ENCODE measurements around the gene GRIK4. TPM values are rescaled to one million over a fixed set of nuclear protein-coding genes. Genes with fewer than 3 reads are reported as not detected.

GRIK4 gene
- total and polyA plus RNA-seq, 2 experiments from 2014 or later: 0.28 to 0.45 TPM

- no peak for DNase-seq (ENCODE audit: low read depth in 1 of 2, low spot score in 1 of 2)
Observed at GRCh38 chr11:120558744-120559431, 47.3 kb downstream of the GRIK4 start.

GRCh38 chr11:120561286-120561685 is 49.7 kb downstream of the GRIK4 start:
- Histone ChIP-seq H3K4me1 (ENCODE audit: low read depth) (peaks cover 7% of the 10 kb centered on the region), H3K9me3 (ENCODE audit: low read depth) (no peaks in the 10 kb centered on the region), H3K27me3 (peaks cover 73% of the 10 kb centered on the region), H3K4me3 (no peak overlapping the region), H3K27ac (no peak overlapping the region), H3K36me3 (no peaks in the 10 kb centered on the region)
- no peak for DNase-seq (ENCODE audit: low read depth in 1 of 2, low spot score in 1 of 2)
- TF ChIP-seq CTCF (IDR thresholded peaks at IDR 0.05; ENCODE audit: low read depth, low read length): no peak

More at GRCh38 chr11:120558744-120559431, 47.3 kb downstream of the GRIK4 start:
- Histone ChIP-seq H3K27ac (no peak overlapping the region), H3K9me3 (ENCODE audit: low read depth) (no peaks in the 10 kb centered on the region), H3K27me3 (peaks cover 57% of the 10 kb centered on the region), H3K4me1 (ENCODE audit: low read depth) (peaks cover 15% of the 10 kb centered on the region), H3K4me3 (no peak overlapping the region), H3K36me3 (no peaks in the 10 kb centered on the region)
- TF ChIP-seq CTCF (IDR thresholded peaks at IDR 0.05; ENCODE audit: low read depth, low read length): no peak

GRCh38 chr11:120562806-120563425 is 51.4 kb downstream of the GRIK4 start:
- H3K4me1 ChIP-seq (ENCODE audit: low read depth): peaks cover 7% of the 10 kb centered on the region
- no peak for TF ChIP-seq CTCF (IDR thresholded peaks at IDR 0.05; ENCODE audit: low read depth, low read length)
- H3K36me3 ChIP-seq: no peaks in the 10 kb centered on the region
- H3K27ac ChIP-seq: no peak overlapping the region
- no peak overlapping the region for H3K4me3 ChIP-seq
- peaks cover 65% of the 10 kb centered on the region for H3K27me3 ChIP-seq
- H3K9me3 ChIP-seq (ENCODE audit: low read depth): no peaks in the 10 kb centered on the region
- DNase-seq (ENCODE audit: low read depth in 1 of 2, low spot score in 1 of 2): peak in 1 of 2 donors; percentile 20

GRCh38 chr11:120563703-120564572 is 52.4 kb downstream of the GRIK4 start:
- Histone ChIP-seq H3K9me3 (ENCODE audit: low read depth) (no peaks in the 10 kb centered on the region), H3K4me1 (ENCODE audit: low read depth) (peaks cover 7% of the 10 kb centered on the region), H3K4me3 (peak overlapping the region; percentile 24), H3K27ac (no peak overlapping the region), H3K36me3 (no peaks in the 10 kb centered on the region), H3K27me3 (peaks cover 72% of the 10 kb centered on the region)
- peak; percentile 42 to 51 for DNase-seq (ENCODE audit: low read depth in 1 of 2, low spot score in 1 of 2)
- TF ChIP-seq CTCF (IDR thresholded peaks at IDR 0.05; ENCODE audit: low read depth, low read length): no peak

GRCh38 chr11:120564573-120565311 is 53.2 kb downstream of the GRIK4 start:
- peaks cover 76% of the 10 kb centered on the region for H3K27me3 ChIP-seq
- H3K27ac ChIP-seq: no peak overlapping the region
- DNase-seq (ENCODE audit: low read depth in 1 of 2, low spot score in 1 of 2): peak; percentile 56 to 57
- peaks cover 7% of the 10 kb centered on the region for H3K4me1 ChIP-seq (ENCODE audit: low read depth)
- H3K9me3 ChIP-seq (ENCODE audit: low read depth): no peaks in the 10 kb centered on the region
- H3K4me3 ChIP-seq: peak overlapping the region; percentile 24
- H3K36me3 ChIP-seq: no peaks in the 10 kb centered on the region
- TF ChIP-seq CTCF (IDR thresholded peaks at IDR 0.05; ENCODE audit: low read depth, low read length): peak; percentile 16
